SK-N-SH (cell line): ENCODE measurements around the gene CPNE1. TPM values are rescaled to one million over a fixed set of nuclear protein-coding genes. Genes with fewer than 3 reads are reported as not detected.

Source experiments
- CTCF ChIA-PET: fragments of 300-600, 350-600 bp; formaldehyde crosslinking; extraction: SDS; loops from one replicate; lab custom pipeline; 2021; lab: Yijun Ruan, JAX
- POLR2A ChIA-PET: fragments of 350-600 bp; sonication (Branson Sonifier 250); formaldehyde crosslinking; extraction: SDS; loops from one replicate; lab custom pipeline; 2020; ENCODE audit warnings: antibody characterized with exemption, inconsistent platforms; lab: Yijun Ruan, JAX
- DNase-seq: peaks from one replicate; pipeline ENCODE4 v3.0.0; 2012
- H2AFZ ChIP-seq: fragments of 200-600 bp; sonication (generic); 2 replicates; pipeline ENCODE4 v1.8.1; 2016; ENCODE audit warnings: antibody characterized with exemption, mild to moderate bottlenecking, low read depth
- H3F3A ChIP-seq: fragments of 200-600 bp; sonication (generic); replicated peaks from 2 replicates; pipeline ENCODE3; 2016; ENCODE audit warnings: antibody characterized with exemption, mild to moderate bottlenecking; ENCODE audit not compliant: insufficient read depth
- H3K27ac ChIP-seq, 2 experiments: fragments of 200-500 bp in 1 of 2; fragments of 200-600 bp in 1 of 2; sonication (Bioruptor generic) in 1 of 2; sonication (generic), shearing (Covaris generic) in 1 of 2; 2 replicates each; pipeline versions ENCODE4 v1.5.1 to v1.6.1; 2014 to 2016; ENCODE audit warnings: low read depth in 2 of 2, inconsistent platforms in 1 of 2, low read length in 1 of 2, mild to moderate bottlenecking in 1 of 2, mixed read lengths in 1 of 2
- H3K27me3 ChIP-seq: fragments of 200-600 bp; sonication (generic), shearing (Covaris generic); 2 replicates; pipeline ENCODE4 v1.6.1; 2016; ENCODE audit warnings: mixed run types; ENCODE audit not compliant: insufficient read depth
- H3K36me3 ChIP-seq, 2 experiments: fragments of 200-500 bp in 1 of 2; fragments of 200-600 bp in 1 of 2; sonication (Bioruptor generic) in 1 of 2; sonication (generic) in 1 of 2; replicated peaks in 1 of 2; 2 replicates each; pipeline versions ENCODE3 to v1.5.1; 2014 to 2016; ENCODE audit warnings: low read length in 1 of 2, mild to moderate bottlenecking in 1 of 2; ENCODE audit not compliant: insufficient read depth in 2 of 2, control insufficient read depth in 1 of 2
- H3K4me1 ChIP-seq, 2 experiments: fragments of 200-500 bp in 1 of 2; fragments of 200-600 bp in 1 of 2; sonication (Bioruptor generic) in 1 of 2; sonication (generic), shearing (Covaris generic) in 1 of 2; 2 replicates each; pipeline versions ENCODE4 v1.5.1 to v1.6.1; 2014 to 2016; ENCODE audit warnings: low read depth in 1 of 2, low read length in 1 of 2, mixed run types in 1 of 2; ENCODE audit not compliant: insufficient read depth in 2 of 2, control insufficient read depth in 1 of 2
- H3K4me2 ChIP-seq: fragments of 200-600 bp; sonication (generic), shearing (Covaris generic); 2 replicates; pipeline ENCODE4 v1.6.1; 2017; ENCODE audit warnings: mixed run types
- H3K4me3 ChIP-seq, 2 experiments: fragments of 200-500 bp in 1 of 2; fragments of 200-600 bp in 1 of 2; sonication (Bioruptor generic) in 1 of 2; sonication (generic), shearing (Covaris generic) in 1 of 2; 2 replicates each; pipeline versions ENCODE4 v1.5.1 to v1.8.1; 2014 to 2016; ENCODE audit warnings: low read depth in 2 of 2, inconsistent platforms in 1 of 2, low read length in 1 of 2, mild to moderate bottlenecking in 1 of 2, mixed read lengths in 1 of 2, moderate library complexity in 1 of 2
- H3K79me2 ChIP-seq: fragments of 200-600 bp; sonication (generic); 2 replicates; pipeline ENCODE4 v1.8.1; 2017; ENCODE audit warnings: mild to moderate bottlenecking; ENCODE audit not compliant: insufficient read depth
- H3K9ac ChIP-seq: fragments of 200-600 bp; sonication (generic); 2 replicates; pipeline ENCODE4 v1.6.1; 2017; ENCODE audit warnings: mixed run types
- H3K9me2 ChIP-seq: fragments of 200-600 bp; sonication (generic); 2 replicates; pipeline ENCODE4 v1.6.1; 2017; ENCODE audit warnings: mixed run types
- H3K9me3 ChIP-seq: fragments of 200-600 bp; sonication (generic); 2 replicates; pipeline ENCODE4 v1.6.1; 2017; ENCODE audit warnings: mixed run types, mild to moderate bottlenecking, moderate library complexity
- H4K20me1 ChIP-seq: fragments of 200-600 bp; sonication (generic); 2 replicates; pipeline ENCODE4 v1.6.1; 2017; ENCODE audit warnings: mild to moderate bottlenecking, mixed run types; ENCODE audit not compliant: insufficient read depth
- CHD2 ChIP-seq: fragments of 150-350 bp; IDR thresholded peaks from 2 replicates; pipeline ENCODE4 v1.6.1; 2018; ENCODE audit warnings: low read length; ENCODE audit not compliant: partially characterized antibody
- ELF1 ChIP-seq: IDR thresholded peaks from 2 replicates; pipeline ENCODE4 v1.4.0; 2012
- FOSL2 ChIP-seq: IDR thresholded peaks from 2 replicates; pipeline ENCODE4 v1.4.0; 2012; ENCODE audit warnings: low read depth, mild to moderate bottlenecking, moderate library complexity, borderline replicate concordance
- GABPA ChIP-seq: IDR thresholded peaks from 2 replicates; pipeline ENCODE4 v1.4.0; 2012; ENCODE audit warnings: low read depth, mild to moderate bottlenecking
- GATA2 ChIP-seq: sonication (generic); formaldehyde crosslinking; IDR thresholded peaks from 2 replicates; pipeline ENCODE4 v1.5.0; 2020; ENCODE audit warnings: mild to moderate bottlenecking, missing genetic modification reagents
- NFIC ChIP-seq: IDR thresholded peaks from 2 replicates; pipeline ENCODE4 v1.4.0; 2012; ENCODE audit warnings: borderline replicate concordance
- POLR2AphosphoS5 ChIP-seq: IDR thresholded peaks from 2 replicates; pipeline ENCODE4 v1.6.1; 2012; ENCODE audit warnings: low read depth, low read length
- RAD21 ChIP-seq: IDR thresholded peaks from 2 replicates; pipeline ENCODE4 v1.6.1; 2012; ENCODE audit warnings: mild to moderate bottlenecking, low read length
- RFX5 ChIP-seq: IDR thresholded peaks from 2 replicates; pipeline ENCODE4 v1.6.1; 2012; ENCODE audit warnings: mild to moderate bottlenecking, improper control_type of control experiment, low read length
- TAF1 ChIP-seq: IDR thresholded peaks from 2 replicates; pipeline ENCODE4 v1.6.1; 2012; ENCODE audit warnings: low read depth, mild to moderate bottlenecking, low read length, moderate library complexity, borderline replicate concordance
- TCF12 ChIP-seq: IDR thresholded peaks from 2 replicates; pipeline ENCODE4 v1.4.0; 2012
- TEAD4 ChIP-seq: IDR thresholded peaks from 2 replicates; pipeline ENCODE4 v1.4.0; 2012; ENCODE audit warnings: mild to moderate bottlenecking, borderline replicate concordance; ENCODE audit not compliant: insufficient read depth
- WGBS: methylation state at CpG from one replicate; pipeline ENCODE4 v1.1.6; 2017; ENCODE audit warnings: low lambda C conversion rate; 5-methylcytosine and 5-hydroxymethylcytosine counted together
- polyA plus RNA-seq, 3 experiments: library from polyadenylated mRNA; depleted of rRNA; stranded (reverse); fragments of >200 nt; gene quantifications; 2 replicates each; pipeline ENCODE4 v1.2.3, GENCODE V29; 2012
- TF ChIP-seq, protein P1 (sequence below): fragments of 150-350 bp; IDR thresholded peaks from 2 replicates; pipeline ENCODE4 v1.6.1; 2017; ENCODE audit warnings: antibody characterized with exemption, low read length, low read depth, borderline replicate concordance
- TF ChIP-seq, protein P2 (sequence below): IDR thresholded peaks from 2 replicates; pipeline ENCODE4 v1.4.0; 2012; ENCODE audit warnings: low read depth, borderline replicate concordance
- TF ChIP-seq, protein P3 (sequence below): IDR thresholded peaks from 2 replicates; pipeline ENCODE4; 2012
- TF ChIP-seq, protein P4 (sequence below): IDR thresholded peaks from 2 replicates; pipeline ENCODE4 v1.6.1; 2012; ENCODE audit warnings: mild to moderate bottlenecking, low read depth, low read length, moderate library complexity

Gene CPNE1
- polyA plus RNA-seq, 1 of the 3 experiments (the other 2 are of a cell fraction) = 279 TPM

DNA sequence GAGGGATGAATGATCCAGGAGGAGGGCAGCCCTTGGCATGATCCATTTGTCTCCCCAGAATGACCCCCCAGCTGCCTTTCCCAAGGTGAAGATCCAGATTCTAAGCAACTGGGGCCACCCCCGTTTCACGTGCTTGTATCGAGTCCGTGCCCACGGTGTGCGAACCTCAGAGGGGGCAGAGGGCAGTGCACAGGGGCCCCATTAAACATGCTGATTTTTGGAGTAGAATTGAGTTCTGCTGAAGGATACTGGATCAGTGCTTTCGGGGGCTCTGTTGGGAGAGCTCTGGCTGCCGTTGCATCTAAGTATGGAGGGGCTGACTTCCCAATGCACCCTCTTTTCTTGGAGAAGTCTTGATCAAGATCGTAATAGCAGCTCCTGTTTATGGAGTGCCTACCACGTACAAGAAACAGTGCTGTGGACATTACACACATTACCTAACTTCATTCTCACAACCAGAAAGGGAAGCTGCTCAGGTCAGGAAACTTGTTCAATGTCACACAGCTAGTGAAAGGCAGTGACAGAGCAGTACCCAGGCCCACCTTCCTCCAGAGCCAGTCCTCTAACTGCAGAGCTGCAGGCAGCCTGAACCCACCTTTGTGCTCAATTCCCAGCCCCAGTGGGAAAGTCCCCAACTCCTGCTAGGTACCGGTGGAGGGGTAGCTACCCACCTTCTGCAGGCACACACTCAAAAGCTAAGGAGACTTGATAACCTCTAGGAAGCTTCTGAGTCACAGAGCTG is 43.7 kb downstream of the CPNE1 start:
- CTCF ChIA-PET = interaction anchor here (0.8 to 4.9 kb wide), 16 partner anchors 10 to 499 kb away, joined by 3 to 42 read pairs (median 4); partner anchors contain the start of genes CPNE1 and RBM12
- Histone ChIP-seq H3K79me2 (peaks cover 14% of the 10 kb centered on the region), H3K4me2 (no peak overlapping the region), H3F3A (peaks cover 51% of the 10 kb centered on the region), H3K9ac (no peak overlapping the region), H3K4me1 (peaks cover 8 to 11% of the 10 kb centered on the region in 2 experiments; a peak in 1 of 4 replicates), H2AFZ (no peak overlapping the region), H3K27me3 (no peaks in the 10 kb centered on the region), H3K36me3 (peaks cover 14 to 28% of the 10 kb centered on the region in 2 experiments), H3K4me3 (no peak overlapping the region), H4K20me1 (no peaks in the 10 kb centered on the region), H3K9me2 (no peaks in the 10 kb centered on the region), H3K9me3 (no peaks in the 10 kb centered on the region), H3K27ac (no peak overlapping the region)
- no peak for DNase-seq
- TF ChIP-seq ELF1 (no peak), POLR2AphosphoS5 (no peak), TAF1 (no peak), GABPA (no peak), RAD21 (no peak), NFIC (no peak), TCF12 (no peak), CHD2 (no peak)
- TF ChIP-seq, protein P1, sequence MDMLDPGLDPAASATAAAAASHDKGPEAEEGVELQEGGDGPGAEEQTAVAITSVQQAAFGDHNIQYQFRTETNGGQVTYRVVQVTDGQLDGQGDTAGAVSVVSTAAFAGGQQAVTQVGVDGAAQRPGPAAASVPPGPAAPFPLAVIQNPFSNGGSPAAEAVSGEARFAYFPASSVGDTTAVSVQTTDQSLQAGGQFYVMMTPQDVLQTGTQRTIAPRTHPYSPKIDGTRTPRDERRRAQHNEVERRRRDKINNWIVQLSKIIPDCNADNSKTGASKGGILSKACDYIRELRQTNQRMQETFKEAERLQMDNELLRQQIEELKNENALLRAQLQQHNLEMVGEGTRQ = no peak
- TF ChIP-seq, protein P2, sequence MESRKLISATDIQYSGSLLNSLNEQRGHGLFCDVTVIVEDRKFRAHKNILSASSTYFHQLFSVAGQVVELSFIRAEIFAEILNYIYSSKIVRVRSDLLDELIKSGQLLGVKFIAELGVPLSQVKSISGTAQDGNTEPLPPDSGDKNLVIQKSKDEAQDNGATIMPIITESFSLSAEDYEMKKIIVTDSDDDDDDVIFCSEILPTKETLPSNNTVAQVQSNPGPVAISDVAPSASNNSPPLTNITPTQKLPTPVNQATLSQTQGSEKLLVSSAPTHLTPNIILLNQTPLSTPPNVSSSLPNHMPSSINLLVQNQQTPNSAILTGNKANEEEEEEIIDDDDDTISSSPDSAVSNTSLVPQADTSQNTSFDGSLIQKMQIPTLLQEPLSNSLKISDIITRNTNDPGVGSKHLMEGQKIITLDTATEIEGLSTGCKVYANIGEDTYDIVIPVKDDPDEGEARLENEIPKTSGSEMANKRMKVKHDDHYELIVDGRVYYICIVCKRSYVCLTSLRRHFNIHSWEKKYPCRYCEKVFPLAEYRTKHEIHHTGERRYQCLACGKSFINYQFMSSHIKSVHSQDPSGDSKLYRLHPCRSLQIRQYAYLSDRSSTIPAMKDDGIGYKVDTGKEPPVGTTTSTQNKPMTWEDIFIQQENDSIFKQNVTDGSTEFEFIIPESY = no peak
- POLR2A ChIA-PET = interaction anchor here (6.5 kb wide), 1 partner anchor 43 kb away, joined by 33 read pairs; the partner anchor contains the start of genes CPNE1 and RBM12
- WGBS = 97% methylated on average over 10 of the region's 11 CpGs

DNA sequence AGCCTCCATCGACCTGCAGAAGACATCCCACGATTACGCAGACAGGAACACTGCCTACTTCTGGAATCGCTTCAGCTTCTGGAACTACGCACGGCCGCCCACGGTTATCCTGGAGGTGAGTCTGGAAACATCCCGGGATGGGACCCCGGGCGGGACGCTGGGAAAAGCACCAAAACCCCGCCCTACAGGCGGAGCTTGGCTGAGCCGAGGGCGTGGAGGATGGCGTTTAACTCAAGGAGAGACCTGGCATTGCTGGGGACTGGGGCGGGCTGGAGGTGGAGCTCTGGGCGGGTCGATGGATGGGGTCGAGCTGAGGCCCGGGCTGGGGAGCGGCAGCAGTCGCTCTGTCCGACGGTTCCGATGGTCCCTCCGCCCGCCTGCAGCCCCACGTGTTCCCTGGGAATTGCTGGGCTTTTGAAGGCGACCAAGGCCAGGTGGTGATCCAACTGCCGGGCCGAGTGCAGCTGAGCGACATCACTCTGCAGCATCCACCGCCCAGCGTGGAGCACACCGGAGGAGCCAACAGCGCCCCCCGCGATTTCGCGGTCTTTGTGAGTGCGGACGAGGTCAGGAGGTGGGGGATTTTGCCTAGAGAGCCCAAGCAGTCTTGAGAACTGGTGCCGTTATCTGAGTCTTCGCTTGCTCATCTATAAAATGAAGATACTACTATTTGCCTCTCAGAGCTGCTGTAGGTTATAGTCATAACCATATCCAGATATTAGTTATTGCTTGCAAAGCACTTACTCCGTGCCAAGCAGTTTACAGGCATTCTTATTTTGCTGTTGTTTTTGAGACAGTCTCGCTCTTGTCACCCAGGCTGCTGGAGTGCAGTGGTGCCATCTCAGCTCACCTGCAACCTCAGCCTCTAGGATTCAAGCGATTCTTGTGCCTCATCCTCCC is 45.3 kb downstream of the CPNE1 start:
- Histone ChIP-seq H3K4me2 (peak overlapping the region; percentile 77), H3K79me2 (peaks cover 14% of the 10 kb centered on the region), H3K9me2 (no peaks in the 10 kb centered on the region), H3K9me3 (no peaks in the 10 kb centered on the region), H3F3A (peaks cover 55% of the 10 kb centered on the region), H3K9ac (peak overlapping the region; percentile 71), H3K27ac (peak overlapping the region; percentile 31 to 50; a peak in 3 of 4 replicates), H4K20me1 (no peaks in the 10 kb centered on the region), H3K27me3 (no peaks in the 10 kb centered on the region), H3K4me3 (peak overlapping the region; percentile 48 to 83), H3K4me1 (peaks cover 8 to 11% of the 10 kb centered on the region in 2 experiments; a peak in 1 of 4 replicates), H3K36me3 (peaks cover 9 to 20% of the 10 kb centered on the region in 2 experiments), H2AFZ (peak overlapping the region; percentile 76; the same call in 1 of the 2 replicates)
- WGBS = 9% methylated on average over 42 of the region's 49 CpGs
- DNase-seq = peak; percentile 90
- POLR2A ChIA-PET = interaction anchor here (0.6 to 6.5 kb wide), 7 partner anchors 15 to 335 kb away, joined by 3 to 33 read pairs (median 5); partner anchors contain the start of genes CPNE1, ERGIC3, NFS1 and RBM12
- CTCF ChIA-PET = interaction anchor here (0.6 to 4.9 kb wide), 41 partner anchors 9 to 500 kb away, joined by 3 to 42 read pairs (median 4); partner anchors contain the start of genes CPNE1, ERGIC3, NFS1 and RBM12
- TF ChIP-seq, protein P3, sequence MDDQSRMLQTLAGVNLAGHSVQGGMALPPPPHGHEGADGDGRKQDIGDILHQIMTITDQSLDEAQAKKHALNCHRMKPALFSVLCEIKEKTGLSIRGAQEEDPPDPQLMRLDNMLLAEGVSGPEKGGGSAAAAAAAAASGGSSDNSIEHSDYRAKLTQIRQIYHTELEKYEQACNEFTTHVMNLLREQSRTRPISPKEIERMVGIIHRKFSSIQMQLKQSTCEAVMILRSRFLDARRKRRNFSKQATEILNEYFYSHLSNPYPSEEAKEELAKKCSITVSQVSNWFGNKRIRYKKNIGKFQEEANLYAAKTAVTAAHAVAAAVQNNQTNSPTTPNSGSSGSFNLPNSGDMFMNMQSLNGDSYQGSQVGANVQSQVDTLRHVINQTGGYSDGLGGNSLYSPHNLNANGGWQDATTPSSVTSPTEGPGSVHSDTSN = peak; percentile 9; the same call in 1 of the 2 replicates
- TF ChIP-seq, protein P4, sequence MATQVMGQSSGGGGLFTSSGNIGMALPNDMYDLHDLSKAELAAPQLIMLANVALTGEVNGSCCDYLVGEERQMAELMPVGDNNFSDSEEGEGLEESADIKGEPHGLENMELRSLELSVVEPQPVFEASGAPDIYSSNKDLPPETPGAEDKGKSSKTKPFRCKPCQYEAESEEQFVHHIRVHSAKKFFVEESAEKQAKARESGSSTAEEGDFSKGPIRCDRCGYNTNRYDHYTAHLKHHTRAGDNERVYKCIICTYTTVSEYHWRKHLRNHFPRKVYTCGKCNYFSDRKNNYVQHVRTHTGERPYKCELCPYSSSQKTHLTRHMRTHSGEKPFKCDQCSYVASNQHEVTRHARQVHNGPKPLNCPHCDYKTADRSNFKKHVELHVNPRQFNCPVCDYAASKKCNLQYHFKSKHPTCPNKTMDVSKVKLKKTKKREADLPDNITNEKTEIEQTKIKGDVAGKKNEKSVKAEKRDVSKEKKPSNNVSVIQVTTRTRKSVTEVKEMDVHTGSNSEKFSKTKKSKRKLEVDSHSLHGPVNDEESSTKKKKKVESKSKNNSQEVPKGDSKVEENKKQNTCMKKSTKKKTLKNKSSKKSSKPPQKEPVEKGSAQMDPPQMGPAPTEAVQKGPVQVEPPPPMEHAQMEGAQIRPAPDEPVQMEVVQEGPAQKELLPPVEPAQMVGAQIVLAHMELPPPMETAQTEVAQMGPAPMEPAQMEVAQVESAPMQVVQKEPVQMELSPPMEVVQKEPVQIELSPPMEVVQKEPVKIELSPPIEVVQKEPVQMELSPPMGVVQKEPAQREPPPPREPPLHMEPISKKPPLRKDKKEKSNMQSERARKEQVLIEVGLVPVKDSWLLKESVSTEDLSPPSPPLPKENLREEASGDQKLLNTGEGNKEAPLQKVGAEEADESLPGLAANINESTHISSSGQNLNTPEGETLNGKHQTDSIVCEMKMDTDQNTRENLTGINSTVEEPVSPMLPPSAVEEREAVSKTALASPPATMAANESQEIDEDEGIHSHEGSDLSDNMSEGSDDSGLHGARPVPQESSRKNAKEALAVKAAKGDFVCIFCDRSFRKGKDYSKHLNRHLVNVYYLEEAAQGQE = 0 out of 2 replicates have a peak, but pooled peaks have one; percentile 5
- no peak for TF ChIP-seq GATA2 (CRISPR knock-in tag)
- 0 out of 2 replicates have a peak, but pooled peaks have one; percentile 21 for TF ChIP-seq RFX5
- no peak for TF ChIP-seq TEAD4
- peak; percentile 8; the same call in 1 of the 2 replicates for TF ChIP-seq FOSL2
